BLaER1 (cell line): ENCODE data around the gene SASH1.

Experiments used
- H3K27ac ChIP-seq: shearing (Covaris generic); formaldehyde crosslinking; 2 replicates; pipeline ENCODE4 v1.8.1; 2022
- H3K27me3 ChIP-seq: shearing (Covaris generic); formaldehyde crosslinking; 2 replicates; pipeline ENCODE4 v1.8.1; 2022
- H3K36me3 ChIP-seq: shearing (Covaris generic); formaldehyde crosslinking; 2 replicates; pipeline ENCODE4 v1.8.1; 2022
- H3K4me1 ChIP-seq: shearing (Covaris generic); formaldehyde crosslinking; 2 replicates; pipeline ENCODE4 v1.8.1; 2022
- H3K4me2 ChIP-seq: shearing (Covaris generic); formaldehyde crosslinking; 2 replicates; pipeline ENCODE4 v1.8.1; 2022
- H3K4me3 ChIP-seq: shearing (Covaris generic); formaldehyde crosslinking; 2 replicates; pipeline ENCODE4 v1.8.1; 2022
- H3K9ac ChIP-seq: shearing (Covaris generic); formaldehyde crosslinking; 2 replicates; pipeline ENCODE4 v1.8.1; 2022
- H3K9me3 ChIP-seq: shearing (Covaris generic); formaldehyde crosslinking; 2 replicates; pipeline ENCODE4 v1.8.1; 2022
- H4K20me1 ChIP-seq: shearing (Covaris generic); formaldehyde crosslinking; 2 replicates; pipeline ENCODE4 v1.8.1; 2022
- Cebpa-rat ChIP-seq: shearing (Covaris generic); IDR thresholded peaks from 2 replicates; pipeline ENCODE4 v1.8.1; 2022

Gene SASH1

GRCh38 chr6:148472171-148473105, 129.8 kb downstream of the SASH1 start:
- TF ChIP-seq Cebpa-rat, result no peak
- Histone ChIP-seq H4K20me1 (no peaks in the 10 kb centered on the region), H3K27ac (no peak overlapping the region), H3K4me1 (peaks cover 33% of the 10 kb centered on the region), H3K9ac (no peak overlapping the region), H3K36me3 (no peaks in the 10 kb centered on the region), H3K4me3 (no peak overlapping the region), H3K4me2 (peak overlapping the region; percentile 77), H3K27me3 (no peaks in the 10 kb centered on the region), H3K9me3 (no peaks in the 10 kb centered on the region)

- Histone ChIP-seq H3K9me3 (no peaks in the 10 kb centered on the region), H3K36me3 (no peaks in the 10 kb centered on the region), H3K4me1 (no peaks in the 10 kb centered on the region), H3K4me2 (no peak overlapping the region), H4K20me1 (no peaks in the 10 kb centered on the region), H3K4me3 (no peak overlapping the region), H3K9ac (no peak overlapping the region), H3K27ac (no peak overlapping the region), H3K27me3 (no peaks in the 10 kb centered on the region)
- TF ChIP-seq Cebpa-rat, result no peak
These were observed 136.9 kb downstream of the SASH1 start for GRCh38 chr6:148479497-148479896.

GRCh38 chr6:148487461-148487860, 144.8 kb downstream of the SASH1 start:
- TF ChIP-seq Cebpa-rat, result no peak
- Histone ChIP-seq H3K4me1 (no peaks in the 10 kb centered on the region), H3K36me3 (no peaks in the 10 kb centered on the region), H3K4me3 (no peak overlapping the region), H3K9ac (no peak overlapping the region), H3K4me2 (no peak overlapping the region), H4K20me1 (no peaks in the 10 kb centered on the region), H3K27ac (no peak overlapping the region), H3K9me3 (no peaks in the 10 kb centered on the region), H3K27me3 (no peaks in the 10 kb centered on the region)

GRCh38 chr6:148491638-148492251, 149.1 kb downstream of the SASH1 start:
- no peak overlapping the region for H3K4me3 ChIP-seq
- no peaks in the 10 kb centered on the region for H3K9me3 ChIP-seq
- no peak overlapping the region for H3K4me2 ChIP-seq
- H3K36me3 ChIP-seq, result no peaks in the 10 kb centered on the region
- no peak for TF ChIP-seq Cebpa-rat
- H3K4me1 ChIP-seq, result peaks cover 12% of the 10 kb centered on the region
- no peaks in the 10 kb centered on the region for H4K20me1 ChIP-seq
- no peak overlapping the region for H3K9ac ChIP-seq
- H3K27me3 ChIP-seq, result no peaks in the 10 kb centered on the region
- H3K27ac ChIP-seq, result no peak overlapping the region

- no peak overlapping the region for H3K9ac ChIP-seq
- H3K4me1 ChIP-seq, result peaks cover 18% of the 10 kb centered on the region
- H3K36me3 ChIP-seq, result no peaks in the 10 kb centered on the region
- no peak for TF ChIP-seq Cebpa-rat
- no peaks in the 10 kb centered on the region for H3K27me3 ChIP-seq
- no peak overlapping the region for H3K4me3 ChIP-seq
- no peak overlapping the region for H3K4me2 ChIP-seq
- H3K9me3 ChIP-seq, result no peaks in the 10 kb centered on the region
- H3K27ac ChIP-seq, result no peak overlapping the region
- no peaks in the 10 kb centered on the region for H4K20me1 ChIP-seq
These were observed 150.1 kb downstream of the SASH1 start for GRCh38 chr6:148492654-148493290.

- no peak overlapping the region for H3K9ac ChIP-seq
- no peaks in the 10 kb centered on the region for H4K20me1 ChIP-seq
- no peak overlapping the region for H3K4me3 ChIP-seq
- H3K27ac ChIP-seq, result no peak overlapping the region
- H3K27me3 ChIP-seq, result no peaks in the 10 kb centered on the region
- TF ChIP-seq Cebpa-rat, result no peak
- H3K36me3 ChIP-seq, result no peaks in the 10 kb centered on the region
- no peaks in the 10 kb centered on the region for H3K9me3 ChIP-seq
- peaks cover 22% of the 10 kb centered on the region for H3K4me1 ChIP-seq
- no peak overlapping the region for H3K4me2 ChIP-seq
These were observed 150.8 kb downstream of the SASH1 start for GRCh38 chr6:148493424-148493823.

- H3K9me3 ChIP-seq, result no peaks in the 10 kb centered on the region
- no peaks in the 10 kb centered on the region for H3K36me3 ChIP-seq
- no peak overlapping the region for H3K4me3 ChIP-seq
- no peak for TF ChIP-seq Cebpa-rat
- no peaks in the 10 kb centered on the region for H4K20me1 ChIP-seq
- no peaks in the 10 kb centered on the region for H3K27me3 ChIP-seq
- peaks cover 22% of the 10 kb centered on the region for H3K4me1 ChIP-seq
- H3K27ac ChIP-seq, result no peak overlapping the region
- no peak overlapping the region for H3K4me2 ChIP-seq
- no peak overlapping the region for H3K9ac ChIP-seq
These were observed 151.6 kb downstream of the SASH1 start for GRCh38 chr6:148494226-148494625.

- Histone ChIP-seq H3K4me1 (peaks cover 22% of the 10 kb centered on the region), H3K9me3 (no peaks in the 10 kb centered on the region), H3K36me3 (no peaks in the 10 kb centered on the region), H3K9ac (no peak overlapping the region), H3K27me3 (no peaks in the 10 kb centered on the region), H3K4me3 (no peak overlapping the region), H3K4me2 (peak overlapping the region; percentile 18), H3K27ac (no peak overlapping the region), H4K20me1 (no peaks in the 10 kb centered on the region)
- no peak for TF ChIP-seq Cebpa-rat
These were observed 152.4 kb downstream of the SASH1 start for GRCh38 chr6:148495029-148495428.

- H4K20me1 ChIP-seq, result no peaks in the 10 kb centered on the region
- no peak for TF ChIP-seq Cebpa-rat
- no peak overlapping the region for H3K27ac ChIP-seq
- no peak overlapping the region for H3K4me3 ChIP-seq
- H3K9me3 ChIP-seq, result no peaks in the 10 kb centered on the region
- no peak overlapping the region for H3K9ac ChIP-seq
- peak overlapping the region; percentile 28 for H3K4me2 ChIP-seq
- no peaks in the 10 kb centered on the region for H3K27me3 ChIP-seq
- H3K36me3 ChIP-seq, result no peaks in the 10 kb centered on the region
- peaks cover 22% of the 10 kb centered on the region for H3K4me1 ChIP-seq
These were observed 154.6 kb downstream of the SASH1 start for GRCh38 chr6:148497257-148497656.

- Histone ChIP-seq H3K4me1 (peaks cover 22% of the 10 kb centered on the region), H3K9ac (no peak overlapping the region), H3K4me2 (peak overlapping the region; percentile 28), H3K9me3 (no peaks in the 10 kb centered on the region), H3K4me3 (no peak overlapping the region), H4K20me1 (no peaks in the 10 kb centered on the region), H3K36me3 (no peaks in the 10 kb centered on the region), H3K27ac (no peak overlapping the region), H3K27me3 (no peaks in the 10 kb centered on the region)
- no peak for TF ChIP-seq Cebpa-rat
These were observed 155.1 kb downstream of the SASH1 start for GRCh38 chr6:148497717-148498116.
